SW480 (cell line): Measurements from ENCODE around the gene KRT81.

Experiments
- DNase-seq: peaks from one replicate; pipeline ENCODE4 v3.0.0-alpha.2; 2016; ENCODE audit warnings: low spot score

KRT81 gene

DNA sequence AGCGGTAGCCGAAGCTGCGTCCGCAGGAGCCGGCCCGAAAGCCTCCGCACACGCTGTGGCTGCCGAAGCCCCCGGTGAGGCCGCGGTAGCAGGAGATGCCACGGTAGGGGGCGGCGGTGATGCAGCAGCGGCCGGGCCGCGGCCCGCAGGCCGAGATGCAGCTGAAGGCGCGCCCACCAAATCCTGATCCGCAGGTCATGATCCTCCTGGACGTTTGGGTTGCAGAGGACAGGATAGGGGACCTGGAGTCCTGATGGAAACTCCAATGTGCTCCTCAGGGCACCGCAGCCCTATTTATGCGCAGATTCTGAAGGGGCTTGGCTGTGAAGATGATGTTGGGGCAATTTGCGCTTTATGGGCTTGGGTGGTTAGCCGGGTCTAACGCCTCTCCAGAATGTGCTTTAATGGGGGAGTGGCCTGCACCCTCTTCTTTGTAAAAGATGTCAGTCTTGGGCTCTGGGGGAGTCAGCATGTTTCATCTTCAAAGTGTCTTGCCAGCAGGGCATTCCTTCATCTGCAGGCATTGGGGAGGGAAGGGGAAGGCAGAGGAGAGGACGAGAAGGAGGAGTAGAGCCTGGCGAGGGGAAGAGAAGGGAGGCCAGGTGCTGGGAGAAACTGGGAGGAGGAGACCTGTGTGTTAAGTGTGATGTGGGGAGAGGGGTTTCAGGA lies at the start of gene KRT81:
Gene KRT81 (minus strand): TSS at position 268 of the 669 bp plus-strand sequence. CDS start 69 bp downstream, at position 199.
- DNase-seq, result no peak

DNA sequence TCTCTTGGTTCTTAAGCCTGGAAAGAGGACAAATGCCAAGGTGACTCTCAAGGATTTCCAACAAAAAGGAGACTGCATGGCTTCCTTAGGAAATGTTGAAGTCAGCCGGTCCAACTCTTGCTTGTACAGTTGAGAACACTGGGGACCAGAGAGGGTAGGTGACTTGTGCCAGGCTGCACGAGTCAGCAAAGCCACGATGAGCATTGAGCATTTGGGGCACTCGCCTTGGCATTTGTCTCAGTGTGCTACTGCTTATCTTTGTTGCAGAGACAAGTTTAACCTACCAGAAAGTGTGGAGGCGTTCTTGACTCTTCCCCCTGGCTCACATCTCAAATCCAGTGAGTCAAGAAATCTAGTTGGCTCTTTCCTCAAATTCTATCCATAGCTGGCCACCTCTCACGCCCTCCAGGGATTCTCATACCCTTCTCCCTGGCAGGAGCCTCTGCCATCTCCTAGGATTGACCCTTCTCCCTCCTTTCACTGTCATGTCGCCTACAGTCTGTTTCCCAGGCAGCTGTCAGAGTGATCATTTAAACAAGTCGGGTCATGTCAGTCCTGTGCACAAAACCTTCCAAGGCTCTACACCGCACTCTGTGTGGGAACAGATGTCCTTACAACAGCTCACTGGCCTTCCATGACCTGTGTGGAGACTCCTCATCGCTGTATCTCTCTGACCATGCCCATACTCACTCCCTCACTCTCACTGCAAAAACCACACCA lies 47.1 kb upstream of the KRT81 start:
- no peak for DNase-seq

DNA sequence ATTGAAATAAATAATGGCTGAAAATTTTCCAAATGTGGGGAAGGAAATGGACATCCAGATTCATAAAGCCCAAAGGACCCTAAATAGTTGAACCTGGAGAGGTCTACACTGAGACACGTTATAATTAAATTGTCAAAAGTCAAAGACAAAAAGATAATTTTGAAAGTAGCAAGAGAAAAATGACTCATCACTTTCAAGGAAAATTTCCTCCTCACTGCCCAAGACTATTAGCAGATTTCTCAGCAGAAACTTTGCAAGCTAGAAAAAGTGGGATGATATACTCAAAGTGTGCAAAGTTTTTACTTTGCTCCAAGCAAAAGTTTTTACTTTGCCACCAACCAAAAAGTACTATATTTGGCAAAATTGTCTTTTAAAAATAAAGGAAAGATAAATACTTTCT lies 45.7 kb upstream of the KRT81 start:
- DNase-seq, result no peak

DNA sequence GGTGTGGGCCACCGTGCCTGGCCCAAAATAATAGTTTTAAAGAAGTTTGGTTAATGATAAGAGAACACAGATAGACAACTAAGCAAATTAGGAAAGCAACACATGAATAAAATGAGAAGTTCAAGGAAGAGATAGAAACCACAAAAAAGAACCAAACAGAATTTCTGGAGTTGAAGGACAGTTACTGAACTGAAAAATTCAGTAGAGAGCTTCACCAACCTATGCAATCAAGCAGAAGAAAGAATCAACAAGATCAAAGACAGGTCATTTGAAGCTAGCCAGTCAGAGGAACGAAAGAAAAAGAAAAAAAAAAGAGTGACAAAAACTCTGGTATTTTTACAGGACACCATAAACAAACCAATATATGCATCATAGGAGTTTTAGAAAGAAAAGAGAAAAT lies 45.3 kb upstream of the KRT81 start:
- DNase-seq, result no peak

DNA sequence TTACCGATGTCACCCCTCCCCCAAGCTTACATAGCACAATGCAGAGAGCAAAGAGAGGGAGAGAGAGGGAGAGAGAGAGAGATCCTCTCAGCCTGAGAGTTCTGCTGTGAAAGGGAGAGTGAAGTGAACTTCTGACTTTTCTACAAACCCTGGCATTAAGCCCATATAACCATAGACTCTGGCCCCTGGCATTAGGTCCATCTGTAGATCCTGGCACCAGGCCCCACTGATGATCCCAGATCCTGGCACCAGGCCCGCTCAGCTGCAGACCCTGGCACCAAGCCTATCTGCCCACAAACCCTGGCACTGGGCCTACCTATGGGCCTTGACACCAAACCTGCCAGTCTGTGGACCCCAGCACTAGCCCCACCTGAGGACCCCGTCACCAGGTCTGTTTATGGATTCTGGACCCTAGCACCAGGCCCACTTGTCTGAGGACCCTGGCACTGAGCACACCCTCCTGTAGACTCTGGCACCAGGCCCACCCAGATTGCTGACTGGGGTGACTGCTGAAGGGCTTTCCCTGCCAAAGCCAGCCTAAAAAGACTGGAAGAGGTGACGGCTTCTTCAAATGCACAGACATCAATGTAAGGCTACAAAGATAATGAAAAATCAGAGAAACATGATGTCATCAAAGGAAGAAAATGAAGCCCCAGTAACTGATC lies 44.4 kb upstream of the KRT81 start:
- DNase-seq, result no peak

DNA sequence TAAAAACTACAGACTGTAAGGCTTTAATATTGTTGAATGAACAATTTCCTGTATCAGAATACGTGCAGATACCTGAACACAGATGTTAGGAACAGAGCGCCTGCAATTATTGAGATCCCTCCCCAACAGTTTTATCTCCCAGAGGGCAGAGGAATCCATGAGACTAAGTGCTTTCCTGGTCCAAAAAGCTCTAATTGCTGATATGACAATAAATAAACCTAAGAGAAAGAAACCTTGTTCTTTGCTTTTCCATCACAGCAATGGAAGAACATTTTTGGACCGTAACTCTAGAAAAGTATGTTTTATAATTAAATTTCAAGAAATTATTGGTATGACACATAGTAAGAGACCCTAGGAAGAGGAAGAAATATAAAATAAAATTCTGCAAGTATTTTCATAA lies 42.9 kb upstream of the KRT81 start:
- DNase-seq, result no peak

DNA sequence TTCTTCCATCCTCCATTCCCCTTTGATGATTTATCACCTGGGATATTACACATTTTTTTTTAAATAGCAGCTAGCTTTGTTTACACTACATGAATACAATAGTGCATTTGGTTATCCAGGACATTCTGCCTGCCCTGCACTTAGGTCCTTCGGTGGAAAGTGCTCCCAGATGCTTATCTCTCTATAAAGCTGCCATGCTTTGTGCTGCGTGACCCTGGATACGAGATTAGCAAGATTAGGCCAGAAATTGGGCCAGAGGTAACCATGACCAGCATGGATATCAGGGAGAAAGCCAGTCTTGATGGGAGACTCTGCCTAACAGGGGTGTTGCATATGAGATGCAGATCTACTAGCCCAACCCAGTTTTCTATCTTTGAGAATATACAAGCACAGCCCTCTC lies 42.0 kb upstream of the KRT81 start:
- no peak for DNase-seq

DNA sequence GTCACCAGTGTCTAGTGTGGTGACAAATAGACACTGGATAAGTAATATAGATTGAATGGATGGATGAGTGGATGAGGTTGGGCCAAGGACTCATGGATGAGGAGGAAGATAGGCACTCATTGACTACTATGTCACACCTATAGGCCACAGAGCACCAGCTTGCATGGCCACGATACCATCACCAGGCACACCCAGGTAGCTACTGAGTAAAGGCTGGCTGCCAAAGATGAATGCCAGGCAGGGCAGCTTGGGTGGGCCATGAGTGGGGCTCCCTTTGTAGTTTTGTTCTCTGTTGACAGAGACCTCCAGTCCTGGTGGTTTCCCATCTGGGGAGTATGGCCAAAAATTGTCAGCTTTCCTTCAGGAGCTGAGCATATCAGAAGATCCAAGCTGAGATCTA lies 41.0 kb upstream of the KRT81 start:
- DNase-seq, result no peak

DNA sequence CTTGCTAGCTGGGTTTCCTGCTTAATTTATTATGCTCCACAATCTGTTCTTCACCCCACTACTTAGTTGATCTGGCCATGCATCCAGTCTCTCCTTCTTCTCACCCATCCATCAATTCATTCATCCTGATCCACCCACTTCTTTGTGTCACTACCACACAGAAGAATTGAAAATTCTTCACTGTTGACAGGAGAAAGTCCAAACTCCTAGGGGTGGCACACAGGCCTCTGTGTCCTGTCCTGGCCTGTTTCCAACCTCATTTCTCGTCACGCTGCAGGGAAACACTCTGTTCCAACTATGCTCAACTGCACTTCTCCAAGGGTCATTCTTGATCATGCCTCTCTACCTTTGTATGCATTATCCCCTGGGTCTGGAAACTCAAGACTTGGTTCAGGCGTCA lies 40.5 kb upstream of the KRT81 start:
- DNase-seq, result no peak

DNA sequence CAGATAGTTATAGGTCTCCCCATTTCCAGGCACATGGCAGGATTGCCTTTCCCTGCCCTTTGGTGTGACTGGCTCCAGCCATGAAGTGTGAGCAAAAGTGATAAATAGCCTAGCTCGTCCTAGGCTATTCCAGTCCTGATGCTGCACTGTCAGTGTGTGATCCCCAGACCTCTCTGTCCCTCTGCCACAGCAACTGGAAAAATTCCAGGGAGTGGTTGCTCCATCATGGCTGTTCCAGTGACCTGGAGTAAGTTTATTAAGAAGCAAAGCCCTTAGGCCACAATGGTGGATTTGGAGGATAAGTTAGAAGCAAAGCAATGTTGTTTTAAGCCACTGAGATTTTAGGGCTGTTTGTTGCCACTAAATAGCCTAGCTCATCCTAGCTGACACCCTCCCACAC lies 39.7 kb upstream of the KRT81 start:
- DNase-seq, result no peak

DNA sequence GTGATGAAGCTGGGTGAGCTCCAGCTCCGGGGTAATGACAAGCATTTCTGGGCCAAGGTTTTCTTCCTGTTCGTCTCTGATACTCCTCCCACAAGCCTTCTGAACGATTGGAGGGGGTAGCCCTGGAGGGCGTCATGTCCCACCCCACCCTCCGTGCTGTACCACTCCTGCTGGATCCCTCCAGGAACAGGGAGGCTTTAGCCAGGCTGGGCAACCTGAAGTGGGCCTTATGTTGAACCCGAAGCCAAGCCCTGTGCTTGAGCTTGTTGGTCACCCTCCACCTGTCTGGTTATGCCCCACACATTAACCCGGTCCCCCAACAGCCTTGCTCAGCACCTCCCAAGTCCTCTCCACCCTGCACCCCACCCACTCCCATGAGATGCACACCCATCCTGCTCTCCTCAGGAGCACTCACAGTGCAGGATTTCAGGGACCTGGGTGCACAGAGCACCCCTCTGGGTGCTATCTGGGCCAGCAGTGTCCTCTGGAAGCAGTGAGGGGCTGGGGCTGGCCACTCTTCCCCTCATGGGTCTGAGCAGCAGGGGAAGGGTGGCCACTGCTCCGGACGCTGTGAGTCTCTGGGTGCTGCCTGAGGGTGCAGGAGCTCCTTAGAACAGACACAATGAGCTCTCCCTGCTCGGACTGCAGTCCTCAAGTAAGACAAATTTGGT lies 36.6 kb upstream of the KRT81 start:
- no peak for DNase-seq

DNA sequence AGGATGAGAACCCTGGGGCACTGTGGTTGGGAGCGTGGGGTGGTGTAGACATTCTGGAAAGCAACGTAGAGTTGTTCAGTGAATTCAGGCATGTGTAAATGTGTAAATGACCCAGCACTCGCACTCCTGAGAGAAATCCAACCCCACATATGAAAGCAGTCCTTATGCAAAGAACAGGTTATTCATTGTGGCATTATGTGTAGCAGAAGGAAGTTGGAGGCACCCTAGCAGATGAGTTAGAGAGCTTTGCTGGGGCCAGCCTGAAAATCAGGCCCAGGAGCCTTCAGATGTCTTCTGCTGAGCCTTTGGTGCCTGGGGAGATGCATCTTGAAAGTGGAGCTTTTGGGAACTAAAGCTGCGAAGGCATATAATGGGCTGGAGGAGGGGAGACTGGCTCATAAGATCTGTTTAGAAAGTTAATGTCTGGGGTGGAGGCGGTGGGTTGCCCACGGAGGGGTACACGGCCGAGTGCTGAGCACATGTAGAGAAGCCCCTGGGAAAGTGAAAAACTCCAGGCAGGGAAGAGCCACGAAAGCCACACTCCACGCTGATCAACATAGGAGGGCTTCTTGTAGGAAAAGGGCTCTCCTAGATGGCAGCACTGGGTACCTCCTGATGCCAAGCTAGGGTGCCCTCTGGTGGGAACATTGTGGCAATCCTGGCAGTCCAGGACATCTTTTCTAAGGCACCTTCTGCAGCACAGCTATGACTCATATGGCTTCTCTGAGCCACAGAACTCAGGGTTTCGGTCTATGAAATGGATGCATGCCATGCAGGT lies 35.9 kb upstream of the KRT81 start:
- peak; percentile 97 for DNase-seq

DNA sequence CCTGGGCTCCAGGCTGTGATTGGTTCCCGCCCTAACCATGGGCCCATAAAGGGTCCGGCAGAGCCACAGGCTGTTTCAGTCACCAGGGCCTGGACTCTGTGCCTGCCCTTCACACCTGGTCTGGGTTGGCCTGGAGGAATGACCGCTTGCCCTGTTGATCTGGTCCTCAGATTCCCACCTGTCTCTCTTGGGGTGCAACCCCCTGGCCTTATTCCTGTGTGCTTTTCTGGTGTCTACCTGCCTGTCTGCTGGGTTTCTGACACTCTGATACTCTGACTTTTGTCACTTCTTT lies 32.8 kb upstream of the KRT81 start:
- DNase-seq, result no peak

DNA sequence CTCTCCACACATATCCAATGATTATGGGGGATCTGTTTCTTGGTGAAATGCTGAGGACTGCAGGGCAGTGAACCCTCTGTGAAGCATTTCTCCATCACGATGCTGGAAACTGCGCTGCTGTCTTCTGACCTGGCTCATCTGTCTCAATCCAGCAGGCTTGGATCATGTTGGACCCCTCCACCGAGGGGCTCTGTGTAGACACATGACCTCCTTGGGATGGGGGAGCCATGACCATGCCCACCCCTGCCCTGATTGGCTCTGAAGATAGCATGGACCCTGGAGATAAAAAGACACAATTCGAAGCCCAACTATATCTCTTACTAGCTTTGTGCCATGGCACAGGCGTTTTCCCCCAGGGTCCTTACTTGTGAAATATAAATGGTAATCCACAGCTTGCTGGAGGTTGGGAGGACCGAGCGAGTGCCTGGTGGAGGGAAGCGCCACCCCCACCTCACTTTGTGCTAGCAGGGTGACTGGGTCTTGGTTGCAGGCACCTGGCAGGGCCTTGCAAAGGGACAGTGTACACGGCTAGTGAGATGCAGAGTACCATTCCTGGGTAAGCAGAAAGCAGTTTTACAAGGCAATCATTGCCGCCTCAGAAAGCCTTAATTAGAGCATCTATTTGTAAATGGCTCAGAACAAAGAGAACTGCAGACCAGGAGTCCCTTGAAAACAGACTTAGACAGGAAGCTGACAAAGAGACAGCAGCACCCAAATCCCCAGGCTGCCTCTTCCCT lies 32.2 kb upstream of the KRT81 start:
- DNase-seq, result no peak

DNA sequence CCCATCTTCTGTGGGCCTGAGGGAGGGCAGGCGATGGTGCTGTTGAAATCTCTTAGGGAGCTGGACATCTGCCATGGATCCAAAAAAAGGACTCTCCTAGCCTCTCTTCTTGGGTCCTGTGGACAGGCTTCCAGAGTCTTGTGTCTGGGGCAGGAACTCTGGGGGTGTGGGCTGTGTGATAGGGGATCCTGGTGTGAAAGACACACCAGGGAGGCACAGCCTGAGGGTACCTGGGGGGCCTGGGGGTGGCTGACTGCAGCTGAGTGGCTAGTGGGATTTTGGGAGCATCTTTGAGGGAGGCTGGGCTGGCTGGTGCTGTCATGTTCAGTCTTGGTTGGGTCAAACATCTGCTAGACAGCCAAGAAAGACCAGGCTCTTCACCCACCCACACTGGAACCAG lies 31.7 kb upstream of the KRT81 start:
- no peak for DNase-seq

DNA sequence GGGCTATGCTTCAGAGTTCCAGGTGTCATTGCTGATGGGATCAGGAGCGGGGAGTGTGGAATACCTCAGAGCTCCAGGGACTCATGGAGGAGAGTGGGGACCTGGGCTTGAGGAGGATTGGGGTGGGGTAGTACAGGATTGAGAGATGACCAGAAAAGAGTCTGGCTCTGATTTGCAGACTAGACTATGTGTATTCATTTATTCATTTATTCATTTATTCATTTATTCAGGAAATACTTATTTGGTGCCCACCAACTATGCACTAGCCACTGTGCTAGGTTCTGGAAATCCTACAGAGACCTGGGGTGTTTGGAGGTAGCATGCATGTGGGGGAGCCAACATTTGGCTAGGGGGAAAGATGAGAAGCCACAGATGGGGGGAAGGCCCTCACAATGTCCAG lies 30.7 kb upstream of the KRT81 start:
- DNase-seq, result no peak

DNA sequence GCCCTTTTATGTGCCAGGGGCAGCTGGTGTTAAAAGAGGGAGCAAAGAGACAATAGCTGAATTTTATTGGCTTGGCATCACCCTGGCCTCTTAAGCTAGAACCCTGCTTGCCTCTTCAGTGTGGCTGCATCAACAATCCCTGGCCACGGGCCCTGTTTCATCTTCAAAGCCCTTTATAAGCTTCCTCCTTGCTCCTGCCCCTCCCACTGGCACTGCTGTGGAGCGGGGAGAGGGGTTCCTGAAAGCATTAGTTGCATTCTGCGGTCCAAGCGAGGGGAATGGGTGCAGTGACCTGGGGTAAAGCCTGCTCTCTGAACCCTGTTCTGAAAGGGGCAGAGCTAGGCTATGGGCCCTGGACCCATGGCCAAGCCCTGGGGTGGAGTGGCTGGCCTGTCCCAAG lies 30.1 kb upstream of the KRT81 start:
- peak; percentile 34 for DNase-seq

DNA sequence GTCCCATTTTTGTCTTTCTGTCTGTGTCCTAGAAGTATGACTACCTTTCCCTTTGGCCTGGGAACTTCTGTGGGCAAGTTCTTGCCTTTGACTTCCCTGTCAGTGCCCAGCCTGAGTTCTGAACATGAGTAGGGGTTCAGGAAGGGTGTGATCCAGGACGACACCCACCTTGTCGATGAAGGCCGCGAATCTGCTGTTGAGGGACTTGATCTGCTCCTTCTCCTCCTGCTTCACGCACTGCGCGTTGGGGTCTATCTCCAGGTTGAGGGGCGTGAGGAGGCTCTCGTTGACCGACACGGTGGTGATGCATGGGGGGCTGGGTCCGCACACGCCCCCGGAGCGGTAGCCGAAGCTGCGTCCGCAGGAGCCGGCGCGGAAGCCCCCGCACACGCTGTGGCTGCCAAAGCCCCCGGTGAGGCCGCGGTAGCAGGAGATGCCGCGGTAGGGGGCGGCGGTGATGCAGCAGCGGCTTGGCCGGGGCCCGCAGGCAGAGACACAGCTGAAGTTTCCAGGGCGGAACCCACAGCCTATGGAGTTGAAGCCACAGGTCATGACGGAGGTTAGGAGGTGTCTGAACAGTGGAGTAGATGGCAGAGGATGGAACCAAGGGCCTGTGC lies 29.6 kb upstream of the KRT81 start, which contains the start of gene KRT83:
Gene KRT83 (minus strand): TSS at position 615 of the 617 bp plus-strand sequence. CDS start 63 bp downstream, at position 552.
- no peak for DNase-seq

DNA sequence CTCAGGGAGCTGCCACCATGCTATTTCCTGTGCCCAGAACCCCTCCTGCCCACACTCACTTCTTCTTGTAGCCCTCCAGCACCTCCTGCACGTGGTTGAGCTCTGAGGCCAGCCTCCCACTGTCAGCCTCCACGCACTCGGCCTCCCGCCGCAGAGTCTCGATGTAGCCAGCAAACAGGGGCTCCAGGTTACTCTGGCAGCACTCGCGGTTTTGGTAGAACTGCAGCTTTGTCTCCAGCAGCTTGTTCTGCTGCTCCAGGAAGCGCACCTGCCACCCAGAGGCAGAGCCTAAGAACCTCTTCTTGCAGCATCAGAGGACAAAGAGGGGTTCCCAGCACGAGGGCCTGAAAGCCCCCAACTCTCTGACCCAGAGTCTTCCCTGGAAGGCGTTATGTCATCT lies 27.8 kb upstream of the KRT81 start:
- DNase-seq, result peak; percentile 39

DNA sequence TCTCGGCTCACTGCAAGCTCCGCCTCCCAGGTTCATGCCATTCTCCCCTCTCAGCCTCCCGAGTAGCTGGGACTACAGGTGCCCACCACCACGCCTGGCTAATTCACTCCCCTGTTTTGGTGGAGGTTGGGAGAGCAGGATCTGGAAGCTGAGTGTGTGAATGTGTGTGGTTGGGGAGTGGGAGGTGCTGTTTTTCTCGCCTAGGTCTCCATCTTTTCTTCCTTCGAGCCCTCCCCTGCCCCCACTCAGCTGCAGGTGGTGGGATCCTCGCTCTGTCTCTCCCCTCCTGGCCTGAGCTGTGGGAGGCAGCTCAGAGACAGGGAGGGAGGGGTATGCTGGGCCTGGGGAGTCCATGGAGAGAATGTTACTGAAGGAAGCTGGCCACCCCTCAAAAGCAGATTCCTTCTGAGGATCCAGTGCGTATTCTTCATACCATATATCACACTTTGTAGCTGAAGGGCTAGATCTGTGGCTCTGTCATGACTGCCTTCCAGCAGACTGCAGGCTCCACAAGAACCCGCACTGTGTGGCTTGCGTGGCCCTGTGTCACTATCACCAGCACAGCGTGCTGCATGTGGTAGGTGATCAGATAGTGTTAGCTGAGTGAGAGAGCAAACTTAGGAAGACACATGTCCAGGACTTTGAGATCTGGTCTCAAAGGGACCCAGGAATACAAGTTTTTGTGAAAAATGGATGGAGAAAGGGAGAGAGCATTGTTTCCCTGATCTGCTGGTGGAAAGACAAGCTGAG lies 27.1 kb upstream of the KRT81 start:
- no peak for DNase-seq
